ENCODE measurements around the gene SUPT3H.

DNA sequence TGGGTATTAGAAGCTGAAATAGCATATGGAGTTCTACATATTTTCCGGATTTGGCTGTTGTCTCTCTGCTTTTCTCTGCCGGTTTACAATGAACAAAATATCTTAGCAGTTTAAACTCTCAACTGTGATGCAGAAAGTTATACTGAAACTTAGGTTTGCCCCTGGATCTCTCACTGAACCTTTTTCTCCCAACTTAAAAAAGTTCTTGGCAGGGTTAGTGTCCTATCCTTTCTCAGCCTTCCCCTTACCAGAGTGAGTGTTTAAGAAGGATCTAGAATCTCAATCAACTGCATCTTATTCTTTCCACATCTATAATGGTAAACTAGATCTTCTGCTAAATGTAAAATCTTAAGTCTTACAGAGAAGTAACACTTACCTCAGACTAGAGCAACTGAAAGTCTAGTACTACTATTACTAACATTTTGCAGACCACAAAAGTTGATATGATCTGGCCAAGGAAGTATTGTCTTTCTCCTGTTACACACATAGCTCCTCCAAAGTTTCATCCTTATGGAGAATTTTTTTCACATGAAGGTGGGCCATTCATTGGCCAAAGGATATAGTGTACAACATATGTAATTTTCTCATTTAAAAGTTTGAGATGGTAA is 441.9 kb downstream of the SUPT3H start:
- TF ChIP-seq POLR2A (IDR thresholded peaks at IDR 0.05; ENCODE audit: extremely low read depth, insufficient read length) (no peak), CTCF (IDR thresholded peaks at IDR 0.05; ENCODE audit: low read depth, low read length) (no peak)
